Cardiac muscle cell (in vitro differentiated cells and primary cell): Measurements from ENCODE around the gene CDC42EP5. TPM values are rescaled to one million over a fixed set of nuclear protein-coding genes. Genes with fewer than 3 reads are reported as not detected.

Experiments
- DNase-seq, 2 donors: peaks; one replicate each; pipeline versions ENCODE4 v3.0.0 to v3.0.0-alpha.2; 2010 to 2017; ENCODE audit warnings: low read depth in 1 of 2, low spot score in 1 of 2
- H3K27ac ChIP-seq: fragments of 200-600 bp; sonication (generic); 2 replicates; pipeline ENCODE4 v1.5.1; 2016
- H3K27me3 ChIP-seq: fragments of 200-600 bp; sonication (generic); 2 replicates; pipeline ENCODE4 v1.6.0; 2016; ENCODE audit warnings: control low read depth
- H3K36me3 ChIP-seq: fragments of 200-600 bp; sonication (generic); 2 replicates; pipeline ENCODE4 v1.5.1; 2016; ENCODE audit warnings: control low read depth
- H3K4me1 ChIP-seq: fragments of 200-600 bp; sonication (generic); 2 replicates; pipeline ENCODE4 v1.8.1; 2017; ENCODE audit warnings: low read depth, mild to moderate bottlenecking, mixed run types
- H3K4me3 ChIP-seq: fragments of 200-600 bp; sonication (generic); 2 replicates; pipeline ENCODE4 v1.5.1; 2016; ENCODE audit warnings: mild to moderate bottlenecking
- H3K9me3 ChIP-seq: fragments of 200-600 bp; sonication (generic); 2 replicates; pipeline ENCODE4 v1.5.1; 2017; ENCODE audit warnings: low read depth, mild to moderate bottlenecking, control low read depth
- polyA plus RNA-seq: library from polyadenylated mRNA; unstranded; fragments of >200 nt; fragmentation: Nextera tagmentation; extraction: Ambion mirVana; gene quantifications from 2 replicates; pipeline ENCODE4 v1.2.1, GENCODE V29; 2016
- total RNA-seq: library from RNA; depleted of rRNA; stranded (reverse); fragments of >200 nt; gene quantifications from 2 replicates; pipeline ENCODE4 v1.2.3, GENCODE V29; 2016
- TF ChIP-seq, protein P1 (sequence below): IDR thresholded peaks from 2 replicates; pipeline ENCODE4 v1.5.1; 2012; ENCODE audit warnings: low read depth, mild to moderate bottlenecking, low read length

CDC42EP5 gene
- total and polyA plus RNA-seq, 2 experiments from 2014 or later: 28.2 to 46.6 TPM

DNA sequence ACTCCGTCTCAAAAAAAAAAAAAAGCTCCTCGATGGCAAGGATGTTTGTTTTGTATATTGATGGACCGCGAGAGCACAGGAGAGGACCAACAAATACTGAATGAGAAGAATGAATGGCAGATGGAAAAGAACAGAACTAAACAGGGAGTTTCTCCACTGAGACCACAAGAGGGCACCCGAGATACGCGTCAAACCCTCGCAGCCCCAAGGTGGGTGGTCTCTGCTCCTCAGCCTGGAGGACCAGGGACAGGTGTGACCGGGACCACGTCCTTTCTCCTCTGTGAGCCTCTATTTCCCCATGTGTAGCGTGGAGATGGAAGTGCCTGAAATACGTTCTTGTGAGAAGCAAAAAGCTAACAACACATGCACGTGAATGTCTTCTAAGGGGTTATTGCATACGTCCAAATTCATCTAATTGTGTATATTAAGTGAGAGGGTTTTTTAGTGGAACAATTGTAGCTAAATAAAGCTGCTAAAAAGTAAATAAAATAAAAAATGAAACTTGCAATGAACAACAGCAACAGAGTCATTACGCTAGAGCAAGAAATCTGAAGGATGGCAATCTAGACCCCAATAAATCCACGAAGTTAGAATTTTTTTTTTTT is 8.3 kb upstream of the CDC42EP5 start:
- Histone ChIP-seq H3K27me3 (no peaks in the 10 kb centered on the region), H3K9me3 (no peaks in the 10 kb centered on the region), H3K27ac (no peak overlapping the region), H3K4me3 (no peak overlapping the region), H3K4me1 (no peaks in the 10 kb centered on the region), H3K36me3 (no peaks in the 10 kb centered on the region)
- DNase-seq: peak; percentile 65 to 84
- TF ChIP-seq, protein P1, sequence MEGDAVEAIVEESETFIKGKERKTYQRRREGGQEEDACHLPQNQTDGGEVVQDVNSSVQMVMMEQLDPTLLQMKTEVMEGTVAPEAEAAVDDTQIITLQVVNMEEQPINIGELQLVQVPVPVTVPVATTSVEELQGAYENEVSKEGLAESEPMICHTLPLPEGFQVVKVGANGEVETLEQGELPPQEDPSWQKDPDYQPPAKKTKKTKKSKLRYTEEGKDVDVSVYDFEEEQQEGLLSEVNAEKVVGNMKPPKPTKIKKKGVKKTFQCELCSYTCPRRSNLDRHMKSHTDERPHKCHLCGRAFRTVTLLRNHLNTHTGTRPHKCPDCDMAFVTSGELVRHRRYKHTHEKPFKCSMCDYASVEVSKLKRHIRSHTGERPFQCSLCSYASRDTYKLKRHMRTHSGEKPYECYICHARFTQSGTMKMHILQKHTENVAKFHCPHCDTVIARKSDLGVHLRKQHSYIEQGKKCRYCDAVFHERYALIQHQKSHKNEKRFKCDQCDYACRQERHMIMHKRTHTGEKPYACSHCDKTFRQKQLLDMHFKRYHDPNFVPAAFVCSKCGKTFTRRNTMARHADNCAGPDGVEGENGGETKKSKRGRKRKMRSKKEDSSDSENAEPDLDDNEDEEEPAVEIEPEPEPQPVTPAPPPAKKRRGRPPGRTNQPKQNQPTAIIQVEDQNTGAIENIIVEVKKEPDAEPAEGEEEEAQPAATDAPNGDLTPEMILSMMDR: peak; percentile 73

DNA sequence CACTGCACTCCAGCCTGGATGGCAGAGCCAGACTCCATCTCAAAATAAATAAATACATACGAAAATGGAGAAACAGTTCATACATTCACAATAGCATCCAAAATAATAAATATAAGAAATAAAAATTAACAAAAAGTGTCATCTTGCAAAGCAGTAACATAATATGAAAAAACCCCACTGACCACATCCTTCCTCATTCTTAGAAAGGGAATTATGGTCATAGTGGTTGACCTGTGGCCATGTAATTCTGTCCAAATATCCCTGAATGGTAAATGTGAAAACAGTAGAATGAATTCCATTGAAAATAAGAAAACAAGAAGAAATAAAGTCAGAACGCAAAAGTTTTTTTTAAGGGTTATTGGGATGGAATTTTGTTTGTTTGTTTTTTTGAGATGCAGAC is 7.0 kb upstream of the CDC42EP5 start:
- no peaks in the 10 kb centered on the region for H3K27me3 ChIP-seq
- H3K4me3 ChIP-seq: no peak overlapping the region
- TF ChIP-seq, protein P1: no peak
- no peaks in the 10 kb centered on the region for H3K36me3 ChIP-seq
- no peak overlapping the region for H3K27ac ChIP-seq
- H3K4me1 ChIP-seq: no peaks in the 10 kb centered on the region
- no peak for DNase-seq
- no peaks in the 10 kb centered on the region for H3K9me3 ChIP-seq

DNA sequence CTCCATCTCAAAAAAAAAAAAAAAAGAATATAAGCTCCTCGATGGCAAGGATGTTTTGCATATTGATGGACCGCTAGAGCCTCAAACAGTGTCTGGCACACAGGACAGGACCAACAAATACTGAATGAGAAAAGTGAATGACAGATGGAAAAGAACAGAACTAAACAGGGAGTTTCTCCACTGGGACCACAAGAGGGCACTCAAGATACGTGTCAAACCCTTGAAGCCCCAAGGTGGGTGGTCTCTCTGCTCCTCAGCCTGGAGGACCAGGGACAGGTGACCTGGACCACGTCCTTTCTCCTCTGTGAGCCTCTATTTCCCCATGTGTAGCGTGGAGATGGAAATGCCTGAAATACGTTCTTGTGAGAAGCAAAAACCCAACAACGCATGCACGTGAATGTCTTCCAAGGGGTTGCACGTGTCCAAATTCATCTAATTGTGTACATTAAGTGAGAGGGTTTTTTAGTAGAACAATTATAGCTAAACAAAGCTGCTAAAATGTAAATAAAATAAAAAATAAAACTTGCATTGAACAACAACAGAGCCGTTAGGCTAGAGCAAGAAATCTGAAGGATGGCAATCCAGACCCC is 5.7 kb upstream of the CDC42EP5 start:
- no peaks in the 10 kb centered on the region for H3K27me3 ChIP-seq
- H3K36me3 ChIP-seq: no peaks in the 10 kb centered on the region
- no peak overlapping the region for H3K27ac ChIP-seq
- H3K9me3 ChIP-seq: no peaks in the 10 kb centered on the region
- TF ChIP-seq, protein P1: peak; percentile 65
- H3K4me3 ChIP-seq: no peak overlapping the region
- no peaks in the 10 kb centered on the region for H3K4me1 ChIP-seq
- peak; percentile 64 to 80 for DNase-seq

DNA sequence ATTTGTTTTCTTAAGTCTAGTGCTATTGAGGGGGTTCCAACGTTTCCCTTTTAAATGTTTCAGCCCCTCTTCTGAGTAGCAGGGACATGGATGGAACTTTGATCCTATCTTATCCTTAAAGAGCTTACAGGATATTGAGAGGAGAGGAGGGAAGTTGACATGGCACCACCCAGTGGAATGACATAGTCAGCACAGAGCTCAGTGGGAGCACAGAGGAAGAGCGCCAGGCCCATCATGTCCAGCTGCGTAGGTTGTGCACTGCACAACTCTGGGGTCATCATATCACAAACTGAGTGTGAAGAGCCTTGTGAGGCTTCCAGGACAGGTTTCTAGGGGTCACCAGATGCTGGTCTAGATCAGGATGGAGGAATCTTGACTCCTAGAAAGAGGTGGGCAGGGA is 4.6 kb upstream of the CDC42EP5 start:
- Histone ChIP-seq H3K36me3 (no peaks in the 10 kb centered on the region), H3K27ac (no peak overlapping the region), H3K9me3 (no peaks in the 10 kb centered on the region), H3K4me3 (no peak overlapping the region), H3K4me1 (no peaks in the 10 kb centered on the region), H3K27me3 (no peaks in the 10 kb centered on the region)
- no peak for DNase-seq
- TF ChIP-seq, protein P1: no peak

DNA sequence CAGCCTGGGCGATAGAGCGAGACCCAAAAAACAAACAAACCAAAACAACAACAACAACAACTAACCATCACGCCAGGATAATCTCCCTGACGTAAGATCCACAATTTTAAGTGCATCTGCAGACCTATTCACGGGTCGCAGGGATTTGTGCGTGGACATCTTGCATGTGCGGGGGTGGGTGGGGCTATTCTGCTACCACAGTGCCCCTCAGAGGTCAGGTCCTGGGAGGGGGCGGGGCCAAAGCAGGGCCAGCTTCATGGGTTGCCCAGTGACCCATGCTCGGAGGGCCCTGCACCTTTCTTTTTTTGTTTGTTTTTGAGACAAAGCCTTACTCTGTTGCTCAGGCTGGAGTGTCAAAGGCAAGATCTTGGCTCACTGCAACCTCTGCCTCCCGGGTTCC is 2.6 kb upstream of the CDC42EP5 start:
- TF ChIP-seq, protein P1: no peak
- no peak for DNase-seq

More for the DNA sequence above, 2.6 kb upstream of the CDC42EP5 start:
- H3K9me3 ChIP-seq: no peaks in the 10 kb centered on the region
- H3K36me3 ChIP-seq: no peaks in the 10 kb centered on the region
- H3K4me3 ChIP-seq: no peak overlapping the region
- no peaks in the 10 kb centered on the region for H3K4me1 ChIP-seq
- H3K27me3 ChIP-seq: peaks cover 10% of the 10 kb centered on the region
- no peak overlapping the region for H3K27ac ChIP-seq
